ENCODE data around the gene HIC1.

HIC1 gene

DNA sequence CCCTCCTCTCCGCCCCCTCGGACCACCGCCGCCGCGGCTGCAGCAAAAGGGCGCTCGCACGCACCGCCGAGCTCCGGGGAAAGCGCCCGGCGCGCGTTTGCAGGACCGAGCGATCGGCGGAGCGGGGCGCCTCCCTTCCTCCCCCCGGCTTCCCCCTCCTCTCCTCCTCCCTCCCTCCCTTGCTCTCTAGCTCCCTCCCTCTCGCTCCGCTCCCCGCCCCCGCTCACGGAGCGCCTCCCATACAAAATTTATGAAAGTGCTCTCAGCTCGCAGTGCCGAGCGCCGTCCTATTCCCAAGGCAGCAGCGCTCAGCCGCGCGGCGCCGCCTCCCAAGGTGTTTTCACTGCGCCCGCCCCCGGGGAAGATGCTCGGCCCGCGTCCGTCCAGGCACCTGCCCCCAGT, 29.7 kb upstream of the HIC1 start, which contains the start of gene RTN4RL1:
Gene RTN4RL1, minus strand, starts transcription at position 115 of the 402 bp plus-strand sequence. CDS start 469 bp downstream, outside the sequence.
- peak; percentile 39 for DNase-seq (ENCODE audit: low spot score)

DNA sequence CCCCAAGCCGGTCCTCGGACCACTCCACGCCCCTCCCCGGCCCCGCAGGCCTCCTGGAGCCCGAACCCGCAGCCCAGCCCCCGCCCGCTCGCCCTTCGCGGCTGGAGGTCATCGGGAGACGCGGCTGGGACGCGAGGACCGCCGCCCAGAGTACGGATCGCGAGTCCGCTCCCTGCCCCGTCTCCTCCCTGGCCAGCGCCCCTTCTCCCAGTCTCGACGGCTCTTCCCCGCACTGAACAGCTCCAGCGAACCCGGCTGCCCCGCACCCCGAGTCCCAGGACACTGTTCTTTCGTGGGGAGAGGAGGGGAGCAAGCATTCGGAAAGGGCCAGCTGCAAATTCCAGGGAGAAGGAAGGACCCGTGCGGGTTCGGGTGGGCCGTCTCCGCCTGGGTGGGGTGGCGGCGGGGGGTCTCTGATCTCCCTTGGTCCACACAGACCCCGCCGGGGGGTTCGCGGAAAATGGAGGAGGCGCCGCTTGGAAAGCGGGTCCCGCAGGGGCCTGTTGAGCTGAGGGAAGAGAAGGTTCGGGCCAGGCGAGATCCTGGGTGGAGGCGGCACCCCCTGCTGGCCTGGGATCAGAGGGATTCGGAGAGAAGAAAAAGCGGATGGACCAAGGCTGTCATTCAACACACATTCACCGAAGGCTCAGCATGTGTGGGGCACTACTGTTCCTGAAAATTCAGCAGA, 29.1 kb upstream of the HIC1 start:
- DNase-seq (ENCODE audit: low spot score), result peak; percentile 67

- DNase-seq (ENCODE audit: low spot score), result no peak
Observed at GRCh38 chr17:2027528-2028233, 27.2 kb upstream of the HIC1 start.

GRCh38 chr17:2028234-2028614, 26.7 kb upstream of the HIC1 start:
- no peak for DNase-seq (ENCODE audit: low spot score)

DNA sequence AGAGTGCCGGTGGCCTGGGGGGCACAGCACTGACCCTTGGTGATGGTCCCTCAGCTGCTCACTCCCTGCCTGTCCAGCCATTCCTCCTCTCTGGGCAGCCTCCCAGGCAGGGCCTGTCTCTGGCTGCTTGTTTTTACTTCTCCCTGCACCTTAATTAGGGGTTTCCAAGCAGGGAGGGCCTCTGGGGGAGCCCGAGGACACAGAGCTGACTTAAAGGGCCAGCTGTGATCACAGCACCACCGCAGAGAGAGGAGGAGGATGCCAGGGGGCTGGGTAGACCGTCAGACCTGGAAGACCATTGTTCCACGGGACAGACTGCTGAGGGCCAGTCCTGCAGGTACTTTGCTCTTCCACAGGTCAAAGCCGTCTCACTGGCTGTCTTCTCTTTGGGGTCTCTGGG, 26.2 kb upstream of the HIC1 start:
- DNase-seq (ENCODE audit: low spot score), result no peak

- DNase-seq (ENCODE audit: low spot score), result peak; percentile 89
Observed at GRCh38 chr17:2029911-2030778, 24.8 kb upstream of the HIC1 start, which contains the start of gene DPH1. DPH1 (plus strand) TSS chr17:2030153; CDS start chr17:2030170, 17 bp downstream.

- no peak for DNase-seq (ENCODE audit: low spot score)
Observed at GRCh38 chr17:2030779-2031163, 24.1 kb upstream of the HIC1 start.

DNA sequence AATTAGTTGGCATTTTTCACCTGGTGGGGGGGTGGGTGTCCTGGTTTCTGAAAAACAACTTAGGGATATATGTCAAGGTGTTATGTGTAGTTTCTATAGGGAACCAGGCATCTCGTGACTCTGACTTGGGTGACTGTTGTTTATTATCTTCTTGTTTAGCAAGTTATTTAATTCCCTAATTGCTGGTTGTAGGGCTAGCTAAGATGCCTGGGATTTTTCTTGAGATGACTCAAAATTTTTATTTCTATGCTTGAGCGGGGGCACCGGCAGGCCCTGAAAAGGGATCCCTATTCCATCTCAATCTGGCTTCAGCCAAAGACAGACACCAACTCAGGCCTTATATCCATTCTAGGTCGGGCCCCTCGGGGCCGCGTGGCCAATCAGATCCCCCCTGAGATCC, 21.8 kb upstream of the HIC1 start:
- no peak for DNase-seq (ENCODE audit: low spot score)

- peak; percentile 87 for DNase-seq (ENCODE audit: low spot score)
Observed at GRCh38 chr17:2034157-2034556, 20.7 kb upstream of the HIC1 start.

GRCh38 chr17:2034806-2035540, 19.9 kb upstream of the HIC1 start:
- DNase-seq (ENCODE audit: low spot score), result peak; percentile 83

- DNase-seq (ENCODE audit: low spot score), result no peak
Observed at GRCh38 chr17:2035541-2036488, 19.1 kb upstream of the HIC1 start.

DNA sequence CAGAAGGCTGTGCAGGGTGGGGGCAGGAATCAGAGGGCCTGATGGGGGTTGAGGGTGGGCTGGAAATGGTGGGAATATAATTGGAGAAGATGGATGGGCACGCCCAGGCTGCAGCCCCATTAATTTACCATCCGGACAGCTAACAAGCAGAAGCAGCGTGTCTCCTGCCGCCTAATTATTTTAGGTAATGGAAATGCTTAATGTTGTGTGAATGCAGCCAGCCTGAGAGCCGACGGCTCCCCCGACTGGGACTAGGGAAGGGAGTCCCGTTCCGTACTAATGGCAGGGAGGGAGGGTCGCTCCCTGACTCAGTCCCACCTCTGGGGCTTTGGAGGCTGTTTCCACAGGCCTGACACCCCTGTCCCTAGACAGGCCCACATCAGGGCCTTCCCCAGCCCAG, 17.7 kb upstream of the HIC1 start:
- DNase-seq (ENCODE audit: low spot score), result no peak

- no peak for DNase-seq (ENCODE audit: low spot score)
Observed at GRCh38 chr17:2040219-2040827, 14.6 kb upstream of the HIC1 start.

- no peak for DNase-seq (ENCODE audit: low spot score)
Observed at GRCh38 chr17:2040942-2041560, 13.9 kb upstream of the HIC1 start.

DNA sequence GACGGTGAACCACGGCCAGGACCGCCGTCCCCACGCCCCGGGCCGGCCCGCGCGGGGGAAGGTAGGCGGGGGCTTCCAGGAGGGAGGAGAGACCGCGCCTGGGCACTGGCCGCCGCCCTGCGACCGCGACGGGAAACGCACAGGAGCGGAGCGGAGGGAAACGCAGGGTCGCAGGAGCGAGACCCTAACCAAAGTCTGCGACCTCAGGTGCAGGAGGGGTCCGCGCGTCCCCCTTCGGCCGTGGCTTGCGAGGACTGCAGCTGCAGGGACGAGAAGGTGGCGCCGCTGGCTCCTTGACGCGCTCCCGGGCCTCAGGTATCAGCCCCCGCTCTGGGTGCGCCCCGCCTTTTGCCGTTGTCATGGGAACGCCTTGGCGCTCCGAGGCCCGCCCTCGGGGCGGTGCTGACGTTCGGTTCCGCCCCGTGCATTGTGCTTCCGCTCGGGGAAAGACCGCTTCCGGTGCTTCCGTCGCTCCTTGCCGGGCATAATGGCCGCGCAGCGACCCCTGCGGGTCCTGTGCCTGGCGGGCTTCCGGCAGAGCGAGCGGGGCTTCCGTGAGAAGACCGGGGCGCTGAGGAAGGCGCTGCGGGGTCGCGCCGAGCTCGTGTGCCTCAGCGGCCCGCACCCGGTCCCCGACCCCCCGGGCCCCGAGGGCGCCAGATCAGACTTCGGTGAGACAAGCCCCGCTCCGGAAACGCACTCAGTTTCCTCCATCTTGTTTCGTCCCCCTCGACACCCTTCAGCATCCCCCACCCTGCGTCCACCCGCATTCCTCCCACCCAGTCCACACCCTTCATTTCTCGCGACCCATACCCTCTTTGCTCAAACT, 13.1 kb upstream of the HIC1 start, which contains the start of gene OVCA2:
Gene OVCA2, plus strand, starts transcription at position 462 of the 829 bp plus-strand sequence. Its CDS starts 26 bp downstream, at position 488.
- DNase-seq (ENCODE audit: low spot score), result peak; percentile 95

DNA sequence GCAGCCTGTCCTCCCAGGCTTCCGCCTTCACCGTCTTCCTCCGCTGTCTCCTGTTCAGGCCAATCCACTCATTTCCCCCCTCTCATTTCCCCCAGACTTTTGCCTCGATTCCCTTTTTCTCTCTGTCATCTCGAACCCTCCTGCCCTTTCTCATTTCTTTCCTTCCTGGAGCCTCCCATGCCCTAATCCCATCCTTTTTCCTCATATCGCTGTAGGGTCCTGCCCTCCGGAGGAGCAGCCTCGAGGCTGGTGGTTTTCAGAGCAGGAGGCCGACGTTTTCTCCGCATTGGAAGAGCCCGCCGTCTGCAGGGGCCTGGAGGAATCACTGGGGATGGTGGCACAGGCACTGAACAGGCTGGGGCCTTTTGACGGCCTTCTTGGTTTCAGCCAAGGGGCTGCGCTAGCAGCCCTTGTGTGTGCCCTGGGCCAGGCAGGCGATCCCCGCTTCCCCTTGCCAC, 12.5 kb upstream of the HIC1 start:
- peak; percentile 34 for DNase-seq (ENCODE audit: low spot score)

- no peak for DNase-seq (ENCODE audit: low spot score)
Observed at GRCh38 chr17:2042933-2043332, 12.0 kb upstream of the HIC1 start.

GRCh38 chr17:2043785-2044184, 11.1 kb upstream of the HIC1 start:
- peak; percentile 80 for DNase-seq (ENCODE audit: low spot score)

All from kidney tubule cell (primary cell).